ENCODE data around the gene HCK.

HCK gene

DNA sequence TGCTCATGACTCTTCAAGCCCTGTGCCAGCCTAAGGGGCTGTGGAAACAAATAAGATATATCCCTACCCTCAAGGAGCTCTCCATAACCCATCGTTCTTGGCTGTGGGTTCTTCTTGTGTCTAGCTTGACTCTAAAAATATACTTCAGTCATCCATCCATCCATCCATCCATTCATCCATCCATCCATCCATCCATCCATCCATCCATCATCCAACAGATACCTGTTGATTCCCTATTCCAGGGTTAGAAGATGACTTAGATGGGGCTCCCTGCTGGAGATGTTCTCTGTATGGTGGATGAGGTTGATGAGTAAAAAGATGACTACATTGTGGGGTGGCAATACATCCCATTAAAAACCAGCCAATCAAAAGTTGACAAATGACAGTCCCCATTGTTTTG lies 23.5 kb downstream of the HCK start:
- TF ChIP-seq, protein P1, sequence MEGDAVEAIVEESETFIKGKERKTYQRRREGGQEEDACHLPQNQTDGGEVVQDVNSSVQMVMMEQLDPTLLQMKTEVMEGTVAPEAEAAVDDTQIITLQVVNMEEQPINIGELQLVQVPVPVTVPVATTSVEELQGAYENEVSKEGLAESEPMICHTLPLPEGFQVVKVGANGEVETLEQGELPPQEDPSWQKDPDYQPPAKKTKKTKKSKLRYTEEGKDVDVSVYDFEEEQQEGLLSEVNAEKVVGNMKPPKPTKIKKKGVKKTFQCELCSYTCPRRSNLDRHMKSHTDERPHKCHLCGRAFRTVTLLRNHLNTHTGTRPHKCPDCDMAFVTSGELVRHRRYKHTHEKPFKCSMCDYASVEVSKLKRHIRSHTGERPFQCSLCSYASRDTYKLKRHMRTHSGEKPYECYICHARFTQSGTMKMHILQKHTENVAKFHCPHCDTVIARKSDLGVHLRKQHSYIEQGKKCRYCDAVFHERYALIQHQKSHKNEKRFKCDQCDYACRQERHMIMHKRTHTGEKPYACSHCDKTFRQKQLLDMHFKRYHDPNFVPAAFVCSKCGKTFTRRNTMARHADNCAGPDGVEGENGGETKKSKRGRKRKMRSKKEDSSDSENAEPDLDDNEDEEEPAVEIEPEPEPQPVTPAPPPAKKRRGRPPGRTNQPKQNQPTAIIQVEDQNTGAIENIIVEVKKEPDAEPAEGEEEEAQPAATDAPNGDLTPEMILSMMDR (conservative IDR thresholded peaks at IDR 0.05) = no peak
- no peak for TF ChIP-seq ZFX (IDR thresholded peaks at IDR 0.05)
- no peak overlapping the region for H3K27ac ChIP-seq

DNA sequence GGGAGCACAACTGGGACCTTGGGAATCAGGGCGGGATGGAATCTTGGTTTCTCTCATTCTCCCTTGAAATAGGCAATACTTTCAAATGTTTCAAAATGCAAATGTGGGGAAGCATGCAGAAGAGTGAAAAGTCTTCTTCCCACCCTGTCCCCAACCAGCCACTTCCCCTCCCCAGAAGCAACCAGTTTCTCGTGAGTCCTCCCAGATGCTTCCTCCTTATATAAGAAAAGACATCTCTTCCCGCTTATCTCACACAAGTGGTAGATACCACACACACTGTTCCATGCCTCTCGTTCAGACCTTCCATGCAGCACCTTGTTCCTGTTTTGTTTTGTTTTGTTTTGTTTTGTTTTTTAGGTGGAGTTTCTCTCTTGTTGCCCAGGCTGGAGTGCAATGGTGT lies 25.1 kb downstream of the HCK start:
- TF ChIP-seq ZFX (IDR thresholded peaks at IDR 0.05) = no peak
- TF ChIP-seq, protein P1 (conservative IDR thresholded peaks at IDR 0.05) = no peak
- no peak overlapping the region for H3K27ac ChIP-seq

DNA sequence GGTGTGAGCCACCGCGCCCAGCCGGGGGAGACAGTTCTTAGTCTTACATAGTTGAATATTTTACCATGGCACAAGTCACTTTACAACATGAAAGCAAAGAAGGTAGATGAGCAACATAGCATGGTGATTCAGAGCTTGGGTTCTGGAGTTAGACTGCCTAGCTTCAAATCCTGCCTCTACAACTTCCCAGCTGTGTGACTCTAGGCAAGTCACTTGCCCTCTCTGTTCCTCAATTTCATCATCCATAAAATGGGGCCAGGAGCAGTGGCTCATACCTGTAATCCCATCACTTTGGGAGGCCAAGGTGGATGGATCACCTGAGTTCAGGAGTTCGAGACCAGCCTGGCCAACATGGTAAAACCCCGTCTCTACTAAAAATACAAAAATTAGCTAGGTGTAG lies 26.3 kb downstream of the HCK start:
- TF ChIP-seq, protein P1 (conservative IDR thresholded peaks at IDR 0.05) = no peak
- TF ChIP-seq ZFX (IDR thresholded peaks at IDR 0.05) = no peak
- no peak overlapping the region for H3K27ac ChIP-seq

DNA sequence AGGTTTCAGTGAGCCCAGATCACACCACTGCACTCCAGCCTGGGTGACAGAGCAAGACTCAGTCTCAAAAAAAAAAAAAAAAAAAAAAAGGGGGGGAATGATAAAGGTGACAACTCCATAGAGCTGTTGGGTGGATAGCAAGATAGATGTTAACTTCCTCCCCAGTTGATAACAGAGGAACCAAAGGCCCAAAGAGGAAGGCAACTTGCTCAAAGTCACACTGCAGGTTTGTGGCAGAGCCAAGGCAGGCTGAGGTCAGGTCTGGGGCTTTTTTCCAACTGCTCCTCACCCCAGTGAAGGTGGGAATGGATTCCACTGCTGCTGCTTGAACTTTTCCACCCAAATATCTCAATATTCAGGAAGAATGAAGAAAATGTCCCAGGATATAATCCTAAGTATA lies 26.7 kb downstream of the HCK start:
- no peak overlapping the region for H3K27ac ChIP-seq
- TF ChIP-seq ZFX (IDR thresholded peaks at IDR 0.05) = no peak
- TF ChIP-seq, protein P1 (conservative IDR thresholded peaks at IDR 0.05) = no peak

DNA sequence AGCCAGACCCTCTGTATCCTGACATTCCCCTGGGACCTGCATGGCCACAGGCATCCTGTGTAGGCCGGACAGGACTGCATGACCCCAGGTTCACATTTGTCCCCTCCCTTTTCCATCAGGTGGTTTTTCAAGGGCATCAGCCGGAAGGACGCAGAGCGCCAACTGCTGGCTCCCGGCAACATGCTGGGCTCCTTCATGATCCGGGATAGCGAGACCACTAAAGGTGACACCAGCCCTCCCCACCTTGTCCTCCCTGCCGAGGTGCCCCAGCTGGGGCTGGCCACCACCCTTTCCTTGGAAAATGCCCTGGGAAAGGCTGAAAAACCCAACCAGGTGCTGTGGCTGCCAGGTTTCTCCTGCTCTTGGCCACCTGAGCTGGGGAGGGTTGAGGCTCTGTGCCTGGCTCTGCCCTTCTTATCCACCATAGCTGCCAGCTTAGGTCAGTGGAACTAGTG lies 27.6 kb downstream of the HCK start:
- no peak overlapping the region for H3K27ac ChIP-seq
- TF ChIP-seq ZFX (IDR thresholded peaks at IDR 0.05) = no peak
- TF ChIP-seq, protein P1 (conservative IDR thresholded peaks at IDR 0.05) = no peak

DNA sequence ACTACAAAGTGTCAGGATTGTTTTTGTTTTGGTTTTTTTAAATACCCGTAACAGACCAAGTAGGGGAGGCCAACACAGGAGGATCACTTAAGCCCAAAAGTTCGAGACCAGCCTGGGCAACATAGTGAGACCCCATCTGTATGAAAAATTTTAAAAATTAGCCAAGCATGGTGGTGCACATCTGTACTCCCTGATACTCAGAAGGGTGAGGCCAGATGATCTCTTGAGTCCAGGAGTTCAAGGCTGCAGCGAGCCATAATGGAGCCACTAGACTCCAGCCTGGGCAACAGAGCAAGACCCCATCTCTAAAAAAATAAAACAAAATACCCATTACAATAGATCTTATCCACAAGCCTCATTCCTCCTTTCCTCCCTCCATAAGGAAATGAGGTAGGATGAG lies 28.7 kb downstream of the HCK start:
- no peak overlapping the region for H3K27ac ChIP-seq
- TF ChIP-seq ZFX (IDR thresholded peaks at IDR 0.05) = no peak
- TF ChIP-seq, protein P1 (conservative IDR thresholded peaks at IDR 0.05) = no peak

DNA sequence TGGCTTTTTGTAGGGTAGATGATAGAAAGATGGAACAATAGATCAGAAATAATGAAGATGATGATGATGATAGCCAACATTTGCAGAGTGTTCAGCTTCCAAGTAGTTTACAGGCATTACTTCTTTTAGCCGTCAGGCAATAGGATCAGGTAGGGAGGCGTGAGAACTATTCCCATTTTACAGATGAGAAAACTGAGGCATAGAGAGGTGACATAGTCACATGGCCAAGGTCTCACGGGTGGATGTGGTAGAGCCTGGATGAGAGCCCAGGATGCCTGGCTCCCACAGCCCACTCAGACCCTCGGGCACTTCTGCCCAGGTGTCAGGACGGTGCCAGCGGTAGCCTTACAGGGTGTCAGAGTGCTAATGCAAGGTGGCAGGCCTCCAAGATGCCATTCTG lies 31.4 kb downstream of the HCK start:
- no peak overlapping the region for H3K27ac ChIP-seq
- TF ChIP-seq ZFX (IDR thresholded peaks at IDR 0.05) = no peak
- TF ChIP-seq, protein P1 (conservative IDR thresholded peaks at IDR 0.05) = no peak

All from C4-2B (cell line).